ENCODE results near the gene KRT3. TPM values are rescaled to one million over a fixed set of nuclear protein-coding genes. Genes with fewer than 3 reads are reported as not detected.

Gene KRT3
- total RNA-seq (not detected), polyA plus RNA-seq (not detected)
- long read RNA-seq, donor 1: 0 reads
- long read RNA-seq, donor 2: 0 reads
- long read RNA-seq, donor 3: 0 reads
- long read RNA-seq, donor 4: 0 reads
- long read RNA-seq, donor 5: 0 reads
- long read RNA-seq, donor 6: 0 reads
- long read RNA-seq, donor 7: 0 reads
- long read RNA-seq, donor 8: 0 reads
- long read RNA-seq, donor 9: 0 reads
- long read RNA-seq, donor 10: 0 reads

DNA sequence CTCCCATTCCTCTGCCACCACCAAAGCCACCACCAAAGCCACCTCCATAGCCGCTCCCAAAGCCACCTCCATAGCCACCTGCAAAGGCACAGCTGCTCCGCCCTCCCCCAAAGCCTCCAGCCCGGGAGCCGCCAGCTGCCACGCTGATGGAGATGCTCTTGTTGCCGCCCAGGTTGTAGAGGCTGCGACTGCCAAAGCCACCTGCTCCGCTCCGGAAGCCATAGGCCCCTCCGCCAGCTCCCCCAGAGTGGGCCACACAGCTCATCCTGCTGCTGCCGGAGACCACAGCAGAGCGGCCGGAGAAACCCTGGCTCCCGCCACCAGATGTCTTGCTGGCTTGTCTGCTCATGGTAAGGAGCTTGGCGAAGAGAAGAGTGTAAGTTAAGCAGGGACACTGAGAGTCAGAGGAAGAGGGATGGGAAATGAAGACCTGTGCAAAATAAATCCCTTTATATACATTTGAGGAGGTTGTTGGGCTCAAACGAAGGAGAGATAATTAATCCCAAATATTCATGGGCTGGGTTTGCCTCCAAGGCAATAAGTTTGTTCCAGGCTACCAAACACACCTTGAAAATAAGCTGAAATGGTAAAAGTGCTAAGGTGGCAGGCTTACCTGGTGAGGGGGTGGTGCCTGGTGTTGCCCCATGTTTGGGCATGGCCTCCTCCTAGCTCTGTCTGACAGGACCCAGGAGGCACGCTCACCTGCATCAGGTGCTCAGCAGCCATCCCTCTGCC lies at the start of gene KRT3:
Gene KRT3, minus strand, starts transcription at position 424 of the 735 bp plus-strand sequence. Its CDS starts 75 bp downstream, at position 349.
- Histone ChIP-seq H3K4me1 (replicated peaks in 1 of 2) (no peaks in the 10 kb centered on the region), H3K27ac (no peak within 1 kb of the TSS), H3K9me3 (replicated peaks in 1 of 3) (no peaks in the 10 kb centered on the region), H3K4me3 (no peak within 1 kb of the TSS), H3K36me3 (replicated peaks in 1 of 2) (no peaks in the 10 kb centered on the region), H3K27me3 (peaks cover 9% of the 10 kb centered on the region)
- no peak for TF ChIP-seq POLR2A (IDR thresholded peaks at IDR 0.05)
- TF ChIP-seq, protein P1, sequence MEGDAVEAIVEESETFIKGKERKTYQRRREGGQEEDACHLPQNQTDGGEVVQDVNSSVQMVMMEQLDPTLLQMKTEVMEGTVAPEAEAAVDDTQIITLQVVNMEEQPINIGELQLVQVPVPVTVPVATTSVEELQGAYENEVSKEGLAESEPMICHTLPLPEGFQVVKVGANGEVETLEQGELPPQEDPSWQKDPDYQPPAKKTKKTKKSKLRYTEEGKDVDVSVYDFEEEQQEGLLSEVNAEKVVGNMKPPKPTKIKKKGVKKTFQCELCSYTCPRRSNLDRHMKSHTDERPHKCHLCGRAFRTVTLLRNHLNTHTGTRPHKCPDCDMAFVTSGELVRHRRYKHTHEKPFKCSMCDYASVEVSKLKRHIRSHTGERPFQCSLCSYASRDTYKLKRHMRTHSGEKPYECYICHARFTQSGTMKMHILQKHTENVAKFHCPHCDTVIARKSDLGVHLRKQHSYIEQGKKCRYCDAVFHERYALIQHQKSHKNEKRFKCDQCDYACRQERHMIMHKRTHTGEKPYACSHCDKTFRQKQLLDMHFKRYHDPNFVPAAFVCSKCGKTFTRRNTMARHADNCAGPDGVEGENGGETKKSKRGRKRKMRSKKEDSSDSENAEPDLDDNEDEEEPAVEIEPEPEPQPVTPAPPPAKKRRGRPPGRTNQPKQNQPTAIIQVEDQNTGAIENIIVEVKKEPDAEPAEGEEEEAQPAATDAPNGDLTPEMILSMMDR (IDR thresholded peaks at IDR 0.05): no peak
- intact Hi-C loops (cut with DNase I): no loop called here
- 84 to 93% (median 88%) methylated on average over 9 to 17 of the region's 17 CpGs for WGBS, 4 donors
- DNase-seq: no peak

DNA sequence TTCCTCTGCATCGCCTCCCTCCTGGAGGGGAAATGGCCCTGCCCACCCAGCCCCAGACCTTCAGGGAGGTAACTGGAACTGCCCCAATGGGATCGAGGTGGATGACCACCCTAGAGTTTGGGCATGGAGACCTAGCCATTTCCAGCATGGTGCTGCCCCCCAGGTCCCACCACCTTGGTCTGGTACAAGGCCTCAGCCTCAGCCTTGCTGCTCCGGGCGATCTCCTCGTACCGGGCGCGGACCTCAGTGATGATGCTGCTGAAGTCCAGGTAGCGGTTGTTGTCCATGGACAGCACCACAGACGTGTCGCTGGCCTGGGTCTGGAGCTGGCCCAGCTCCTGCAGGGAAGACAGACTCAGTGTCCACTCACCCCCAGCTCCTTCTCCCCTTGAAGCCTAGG lies 48.5 kb upstream of the KRT3 start:
- no peak overlapping the region for H3K4me3 ChIP-seq
- no peaks in the 10 kb centered on the region for H3K36me3 ChIP-seq (replicated peaks in 1 of 2)
- H3K27ac ChIP-seq: no peak overlapping the region
- DNase-seq: no peak
- WGBS, 4 donors: 94 to 98% (median 94%) methylated on average over 6 to 11 of the region's 11 CpGs; no CpG with 5 or more reads in 1 of the 4 donors
- no peaks in the 10 kb centered on the region for H3K27me3 ChIP-seq
- no peaks in the 10 kb centered on the region for H3K4me1 ChIP-seq (replicated peaks in 1 of 2)
- intact Hi-C loops (cut with DNase I): no loop called here
- H3K9me3 ChIP-seq (replicated peaks in 1 of 3): no peaks in the 10 kb centered on the region
- no peak for TF ChIP-seq POLR2A (IDR thresholded peaks at IDR 0.05)
- TF ChIP-seq, protein P1 (IDR thresholded peaks at IDR 0.05): no peak

DNA sequence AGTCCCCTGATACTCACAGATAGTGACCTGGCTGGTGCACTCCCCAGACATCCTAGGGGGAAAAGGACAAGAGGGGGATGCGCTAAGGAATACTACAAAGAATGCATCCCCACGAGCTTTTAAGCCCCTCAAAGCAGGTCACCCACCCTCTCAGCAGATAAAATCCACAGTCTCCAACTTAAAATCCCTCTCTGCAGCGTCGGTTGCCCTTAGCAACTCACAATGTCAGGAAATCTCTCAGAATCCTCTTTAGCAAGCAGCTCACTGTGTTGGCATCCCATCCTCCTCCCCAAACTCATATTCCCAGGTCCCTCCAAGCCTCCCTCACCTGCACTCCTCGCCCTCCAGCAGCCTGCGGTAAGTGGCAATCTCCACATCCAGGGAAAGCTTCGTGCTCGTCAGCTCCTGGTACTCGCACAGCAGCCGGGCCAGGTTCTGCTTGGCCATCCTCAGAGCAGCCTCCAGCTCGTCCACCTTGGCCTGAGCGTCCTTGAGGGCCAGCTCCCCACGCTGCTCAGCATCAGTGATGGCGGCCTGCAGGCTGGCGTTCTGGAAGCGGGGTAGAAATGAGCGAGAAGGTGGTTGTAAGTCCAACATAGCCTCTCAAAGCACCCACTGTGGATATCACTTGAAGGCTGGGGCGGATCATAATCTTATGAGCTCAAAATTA lies 43.7 kb upstream of the KRT3 start:
- Histone ChIP-seq H3K9me3 (replicated peaks in 1 of 3) (no peaks in the 10 kb centered on the region), H3K27ac (no peak overlapping the region), H3K36me3 (replicated peaks in 1 of 2) (no peaks in the 10 kb centered on the region), H3K27me3 (peaks cover 18% of the 10 kb centered on the region), H3K4me1 (replicated peaks in 1 of 2) (no peaks in the 10 kb centered on the region), H3K4me3 (no peak overlapping the region)
- TF ChIP-seq POLR2A (IDR thresholded peaks at IDR 0.05): no peak
- TF ChIP-seq, protein P1 (IDR thresholded peaks at IDR 0.05): no peak
- 76 to 81% (median 78%) methylated on average over 17 to 18 of the region's 18 CpGs for WGBS, 4 donors
- intact Hi-C loops (cut with DNase I): no loop called here
- DNase-seq: no peak
